SK-N-MC (cell line): ENCODE measurements around the gene PDE8A.
"Not testable (repeated sequence)": the region's sequence is repeated elsewhere in the genome, so short reads cannot be mapped to it uniquely, and the experiment has no call there.

Source experiments
- DNase-seq: peaks from one replicate; pipeline ENCODE4 v3.0.0-alpha.2; 2011; ENCODE audit warnings: low read depth, low spot score
- H3K27ac ChIP-seq: fragments of 200-600 bp; sonication (generic); 2 replicates; pipeline ENCODE4 v1.5.1; 2016; ENCODE audit warnings: mixed run types
- H3K36me3 ChIP-seq: fragments of 200-600 bp; sonication (generic); 2 replicates; pipeline ENCODE4 v1.6.1; 2017; ENCODE audit warnings: antibody characterized with exemption, low read length, mixed read lengths; ENCODE audit not compliant: insufficient read depth
- H3K4me3 ChIP-seq: fragments of 200-600 bp; sonication (generic); 2 replicates; pipeline ENCODE4 v1.5.1; 2016
- H3K9ac ChIP-seq: fragments of 200-600 bp; sonication (generic); 2 replicates; pipeline ENCODE4 v1.8.0; 2017; ENCODE audit warnings: mixed run types, mixed read lengths; ENCODE audit not compliant: insufficient read length
- H3K9me3 ChIP-seq: fragments of 200-600 bp; sonication (generic); 2 replicates; pipeline ENCODE4 v1.6.1; 2017; ENCODE audit warnings: low read depth, mild to moderate bottlenecking, antibody characterized with exemption, low read length, moderate library complexity, mixed read lengths
- EZH2 ChIP-seq: fragments of 200-600 bp; sonication (generic); IDR thresholded peaks from one replicate; pipeline ENCODE4 v1.6.1; 2017; ENCODE audit warnings: antibody characterized with exemption
- FOXP2 ChIP-seq: optimal IDR thresholded peaks from 2 replicates; pipeline ENCODE3; 2011; ENCODE audit warnings: mild to moderate bottlenecking, moderate library complexity; ENCODE audit not compliant: insufficient read depth; ENCODE audit errors: extremely low read length, control extremely low read depth
- POLR2AphosphoS5 ChIP-seq: IDR thresholded peaks from 2 replicates; pipeline ENCODE4 v1.6.1; 2012; ENCODE audit warnings: mild to moderate bottlenecking, low read depth, low read length, borderline replicate concordance

Gene PDE8A

GRCh38 chr15:84992157-84992944 lies 10.7 kb downstream of the PDE8A start:
- H3K27ac ChIP-seq = no peak overlapping the region
- no peak overlapping the region for H3K9ac ChIP-seq
- DNase-seq = no peak
- H3K4me3 ChIP-seq = no peak overlapping the region
- no peaks in the 10 kb centered on the region for H3K9me3 ChIP-seq
- H3K36me3 ChIP-seq = no peaks in the 10 kb centered on the region
- TF ChIP-seq FOXP2 = no peak
- TF ChIP-seq POLR2AphosphoS5 = no peak
- TF ChIP-seq EZH2 = no peak

- no peaks in the 10 kb centered on the region for H3K9me3 ChIP-seq
- H3K36me3 ChIP-seq = no peaks in the 10 kb centered on the region
- no peak for TF ChIP-seq POLR2AphosphoS5
- TF ChIP-seq EZH2 = no peak
- TF ChIP-seq FOXP2 = no peak
- no peak overlapping the region for H3K27ac ChIP-seq
- no peak for DNase-seq
- no peak overlapping the region for H3K9ac ChIP-seq
- H3K4me3 ChIP-seq = no peak overlapping the region
These were observed 14.4 kb downstream of the PDE8A start for GRCh38 chr15:84996055-84996454.

DNA sequence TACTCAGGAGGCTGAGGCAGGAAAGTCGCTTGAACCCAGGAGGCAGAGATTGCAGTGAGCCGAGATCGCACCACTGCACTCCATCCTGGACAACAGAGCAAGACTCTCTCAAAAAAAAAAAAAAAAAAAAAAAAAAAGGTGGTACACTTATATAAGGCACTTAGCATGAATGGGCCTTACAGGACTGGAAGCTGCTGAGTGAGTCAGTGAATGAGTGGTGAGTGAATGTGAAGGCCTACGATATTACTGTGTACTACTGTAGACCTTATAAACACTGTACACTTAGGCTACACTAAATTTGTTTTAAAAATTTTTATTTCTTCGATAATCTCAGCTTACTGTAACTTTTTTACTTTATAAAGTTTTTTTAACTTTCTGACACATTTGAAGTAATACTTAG lies 15.1 kb downstream of the PDE8A start:
- not testable (repeated sequence) for H3K4me3 ChIP-seq, H3K9me3 ChIP-seq, H3K27ac ChIP-seq, H3K36me3 ChIP-seq, H3K9ac ChIP-seq, DNase-seq

DNA sequence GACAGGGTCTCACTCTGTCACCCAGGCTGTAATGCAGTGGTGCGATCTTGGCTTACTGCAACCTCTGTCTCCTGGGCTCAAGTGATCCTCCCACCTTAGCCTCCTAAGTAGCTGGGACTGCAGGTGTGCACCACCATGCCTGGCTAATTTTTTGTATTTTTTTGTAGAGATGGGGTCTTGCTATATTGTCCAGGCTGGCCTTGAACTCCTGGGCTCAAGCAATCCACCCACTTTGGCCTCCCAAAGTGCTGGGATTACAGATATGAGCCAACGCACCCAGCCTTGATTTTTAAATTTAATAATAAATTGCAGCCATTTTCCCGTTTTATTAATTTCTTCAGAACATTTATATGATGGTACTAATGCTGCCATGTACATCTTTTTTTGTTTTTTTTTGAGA lies 15.6 kb downstream of the PDE8A start:
- H3K27ac ChIP-seq, H3K9me3 ChIP-seq, H3K9ac ChIP-seq, DNase-seq, H3K36me3 ChIP-seq, H3K4me3 ChIP-seq: not testable (repeated sequence)

GRCh38 chr15:85000189-85000864 lies 18.7 kb downstream of the PDE8A start:
- no peak for TF ChIP-seq EZH2
- TF ChIP-seq POLR2AphosphoS5 = no peak
- TF ChIP-seq FOXP2 = no peak
- Histone ChIP-seq H3K36me3 (no peaks in the 10 kb centered on the region), H3K9ac (no peak overlapping the region), H3K4me3 (no peak overlapping the region), H3K9me3 (no peaks in the 10 kb centered on the region), H3K27ac (no peak overlapping the region)
- DNase-seq = no peak

- Histone ChIP-seq H3K9ac (no peak overlapping the region), H3K36me3 (no peaks in the 10 kb centered on the region), H3K4me3 (no peak overlapping the region), H3K27ac (no peak overlapping the region), H3K9me3 (no peaks in the 10 kb centered on the region)
- TF ChIP-seq EZH2 (no peak), FOXP2 (no peak), POLR2AphosphoS5 (no peak)
- no peak for DNase-seq
These were observed 19.3 kb downstream of the PDE8A start for GRCh38 chr15:85000937-85001336.

DNA sequence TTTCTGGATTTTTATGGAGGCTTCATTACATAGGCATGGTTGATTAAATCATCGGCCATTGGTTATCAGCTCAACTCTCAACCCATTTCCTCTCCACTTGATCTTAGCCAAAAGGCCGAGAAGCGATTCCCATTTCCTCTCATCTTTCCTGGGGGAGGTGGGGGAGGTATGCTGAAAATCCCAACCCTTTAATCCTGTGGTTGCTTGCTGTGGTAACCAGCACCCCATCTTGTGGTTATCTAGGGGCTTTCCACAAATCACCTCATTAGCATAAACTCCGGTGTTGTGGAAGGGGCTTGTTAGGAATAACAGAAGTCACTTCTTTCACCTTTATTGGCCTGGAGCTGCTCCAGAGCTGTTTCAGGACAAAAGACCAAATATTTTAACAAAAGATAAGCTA lies 20.9 kb downstream of the PDE8A start:
- Histone ChIP-seq H3K36me3 (no peaks in the 10 kb centered on the region), H3K9me3 (no peaks in the 10 kb centered on the region), H3K27ac (no peak overlapping the region), H3K4me3 (no peak overlapping the region), H3K9ac (no peak overlapping the region)
- TF ChIP-seq FOXP2 = no peak
- TF ChIP-seq EZH2 = no peak
- no peak for TF ChIP-seq POLR2AphosphoS5
- DNase-seq = no peak

DNA sequence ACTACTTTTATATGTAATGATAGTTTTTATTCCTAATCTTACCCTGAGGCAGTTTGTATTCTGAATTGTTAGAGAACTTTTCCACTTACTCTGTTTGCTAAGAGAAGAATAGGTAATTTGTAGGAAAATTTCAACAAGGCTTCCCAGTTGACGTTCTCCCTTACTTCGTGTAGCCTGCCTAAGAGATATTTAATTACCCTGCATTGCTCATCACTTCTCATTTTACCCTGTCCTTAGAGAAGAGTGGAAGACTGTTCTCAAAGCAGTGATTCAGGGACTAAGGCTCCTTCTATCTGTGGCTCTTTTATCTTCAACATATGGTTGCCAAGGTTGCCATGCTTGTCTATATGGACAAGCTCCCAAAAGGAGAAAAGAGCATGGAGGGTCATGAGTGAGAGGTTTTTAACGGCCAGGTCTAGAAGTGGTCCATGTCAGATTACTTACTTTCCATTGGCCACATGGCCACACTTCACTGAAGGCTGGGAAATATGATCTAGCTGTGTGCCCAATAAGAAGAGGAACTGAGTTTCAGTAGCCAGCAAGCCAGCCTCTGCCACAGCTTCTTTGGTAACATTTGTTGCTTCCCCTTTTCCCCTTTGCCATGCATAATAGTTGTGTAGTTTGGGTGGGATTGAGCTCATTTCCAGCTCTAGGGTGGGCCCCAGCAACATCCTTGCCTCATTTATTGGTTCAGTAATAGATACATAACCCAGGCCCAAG lies 22.1 kb downstream of the PDE8A start:
- no peak overlapping the region for H3K27ac ChIP-seq
- no peaks in the 10 kb centered on the region for H3K9me3 ChIP-seq
- H3K36me3 ChIP-seq = no peaks in the 10 kb centered on the region
- H3K4me3 ChIP-seq = no peak overlapping the region
- no peak for DNase-seq
- no peak overlapping the region for H3K9ac ChIP-seq
- TF ChIP-seq POLR2AphosphoS5 = no peak
- no peak for TF ChIP-seq FOXP2
- no peak for TF ChIP-seq EZH2
